Measurements from ENCODE around the gene HMGXB3.

DNA sequence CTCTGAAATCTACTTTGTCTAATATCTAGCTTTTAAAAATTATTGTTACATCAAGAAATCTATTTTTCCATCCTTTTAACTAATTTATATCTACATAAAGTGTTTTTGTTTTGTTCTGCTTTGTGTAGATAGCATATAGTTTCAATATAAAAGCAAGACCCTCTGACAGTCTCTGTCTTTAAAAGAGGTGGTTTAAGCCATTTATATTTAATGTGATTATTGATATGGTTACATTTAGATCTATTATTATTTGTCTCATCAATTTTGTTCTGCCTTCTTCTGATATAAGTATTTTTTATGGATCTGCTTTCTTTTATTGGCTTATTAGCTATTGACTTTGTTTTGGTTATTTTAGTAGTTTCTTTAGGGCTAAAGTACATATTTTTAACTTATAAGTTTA lies 16.0 kb downstream of the HMGXB3 start:
- TF ChIP-seq CTCF (IDR thresholded peaks at IDR 0.05), result no peak
- no peak for TF ChIP-seq POLR2A (IDR thresholded peaks at IDR 0.05)

Data from heart left ventricle (tissue), 13 donors.